GM19099 (cell line): ENCODE results near the gene EDAR.

Experiments
- POLR2A ChIP-seq: IDR thresholded peaks from 3 replicates; pipeline ENCODE4 v1.6.1; 2011; ENCODE audit warnings: low read depth; ENCODE audit not compliant: insufficient read length; ENCODE audit errors: extremely low read depth

EDAR gene

DNA sequence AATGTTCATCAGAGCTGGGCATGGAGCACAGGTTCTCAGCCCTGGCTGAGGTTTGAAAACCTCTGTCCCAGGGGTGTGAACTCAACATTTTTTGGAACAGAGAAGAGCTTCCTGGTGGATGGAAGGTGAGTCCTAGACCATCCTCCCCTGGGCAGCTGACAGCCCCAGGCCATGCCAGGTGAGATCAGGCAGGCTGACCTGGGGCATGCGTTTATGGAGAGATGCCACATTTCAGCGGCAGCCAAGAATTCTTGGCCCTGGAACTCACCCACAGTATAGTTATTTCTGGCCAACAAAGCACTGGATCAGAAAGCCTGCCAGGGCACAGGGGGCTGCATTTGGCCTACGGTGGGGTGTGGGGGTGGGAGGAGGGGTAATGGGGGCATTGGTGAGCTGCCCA, 83.8 kb downstream of the EDAR start:
- no peak for TF ChIP-seq POLR2A

DNA sequence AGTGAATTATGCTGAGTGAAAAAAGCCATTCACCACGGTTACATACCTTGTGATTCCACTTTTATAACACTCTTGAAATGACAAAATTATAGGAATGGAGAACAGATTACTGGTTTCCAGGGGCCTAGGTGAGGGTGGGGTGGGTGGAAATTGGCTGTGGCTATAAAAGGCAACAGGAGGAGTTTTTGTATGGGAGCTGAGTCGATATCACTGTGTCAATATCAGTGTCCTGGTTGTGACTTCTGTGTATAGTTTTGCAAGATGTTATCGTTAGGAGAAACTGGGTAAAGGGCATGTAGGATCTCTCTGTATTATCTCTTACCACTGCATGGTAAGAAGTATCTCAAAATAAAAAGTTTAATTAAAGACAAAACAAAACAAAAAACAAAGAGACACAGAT, 84.3 kb downstream of the EDAR start:
- no peak for TF ChIP-seq POLR2A

DNA sequence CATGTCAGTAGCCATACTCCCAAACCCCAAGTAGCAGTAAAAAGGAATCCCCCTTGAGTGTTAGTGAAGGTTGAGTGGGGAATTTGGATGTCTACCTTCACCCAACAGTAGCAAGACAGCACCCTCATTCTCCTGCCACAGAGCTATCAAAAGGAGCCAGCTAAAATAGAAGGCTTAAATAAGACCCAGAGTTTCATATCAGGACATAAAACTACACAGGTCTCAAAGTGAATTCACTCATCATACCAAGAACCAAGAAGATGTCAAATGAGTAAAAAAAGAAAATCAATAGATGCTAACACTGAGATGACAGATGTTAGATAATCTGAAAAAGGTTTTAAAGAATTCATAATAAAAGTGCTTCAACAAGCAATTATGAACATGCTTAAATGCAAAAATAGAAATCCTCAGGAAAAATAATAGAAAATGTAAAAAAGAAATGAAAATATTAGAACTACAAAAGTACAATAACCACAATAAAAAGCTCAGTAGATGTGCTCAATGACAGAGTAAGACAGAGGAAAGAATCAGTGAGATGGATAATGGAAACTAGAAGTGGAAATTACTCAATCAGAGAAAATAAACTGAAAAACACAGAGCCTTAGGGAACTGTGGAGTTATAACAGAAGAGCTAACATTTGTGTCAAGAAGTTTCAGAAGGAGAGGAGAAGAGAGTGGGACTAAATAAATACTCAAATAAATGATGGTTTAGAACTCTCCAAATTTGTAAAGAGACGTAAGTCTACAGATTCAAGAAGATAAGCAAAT, 90.5 kb downstream of the EDAR start:
- no peak for TF ChIP-seq POLR2A

GRCh38 chr2:108896741-108897140, 92.3 kb downstream of the EDAR start:
- no peak for TF ChIP-seq POLR2A

GRCh38 chr2:108895188-108895587, 93.8 kb downstream of the EDAR start:
- TF ChIP-seq POLR2A, result no peak

DNA sequence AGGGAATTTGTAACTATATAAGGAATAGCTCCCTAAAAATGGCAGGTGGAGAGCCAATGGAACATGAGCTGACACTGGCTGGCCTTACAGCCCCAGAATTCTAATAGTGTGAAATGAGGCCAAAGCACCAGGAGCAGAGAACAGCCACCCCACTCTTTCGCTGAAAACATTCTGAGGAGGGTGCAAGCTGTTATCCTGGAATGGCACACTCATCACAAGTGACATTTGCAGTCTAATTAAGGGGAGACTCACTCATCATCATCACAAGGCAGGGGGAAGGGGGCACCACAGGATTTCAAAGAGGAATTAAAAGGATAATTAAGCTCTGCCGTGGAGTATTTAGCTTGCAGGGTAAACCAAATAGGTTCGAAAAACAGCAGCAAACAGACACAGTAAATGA, 94.3 kb downstream of the EDAR start:
- no peak for TF ChIP-seq POLR2A

DNA sequence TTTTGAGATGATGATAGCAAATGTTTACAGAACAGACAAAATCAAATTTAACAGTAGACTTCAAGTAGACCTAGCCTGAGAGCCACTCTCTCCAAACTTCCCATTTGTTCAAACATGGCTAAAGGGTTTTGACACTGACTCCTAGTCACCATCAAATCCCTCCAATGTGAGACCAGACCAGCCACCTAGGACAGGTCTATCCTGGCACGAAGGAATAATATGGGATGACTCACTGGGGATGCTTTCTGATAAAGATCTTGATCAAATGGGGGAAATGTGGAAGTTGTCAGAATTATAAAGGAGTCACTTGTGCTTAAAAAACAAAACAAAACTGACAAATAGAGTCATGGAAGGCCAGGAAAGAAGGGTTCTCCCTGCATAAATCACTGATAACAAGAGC, 95.7 kb downstream of the EDAR start:
- TF ChIP-seq POLR2A, result no peak

- no peak for TF ChIP-seq POLR2A
These were observed 99.1 kb downstream of the EDAR start for GRCh38 chr2:108889907-108890306.

DNA sequence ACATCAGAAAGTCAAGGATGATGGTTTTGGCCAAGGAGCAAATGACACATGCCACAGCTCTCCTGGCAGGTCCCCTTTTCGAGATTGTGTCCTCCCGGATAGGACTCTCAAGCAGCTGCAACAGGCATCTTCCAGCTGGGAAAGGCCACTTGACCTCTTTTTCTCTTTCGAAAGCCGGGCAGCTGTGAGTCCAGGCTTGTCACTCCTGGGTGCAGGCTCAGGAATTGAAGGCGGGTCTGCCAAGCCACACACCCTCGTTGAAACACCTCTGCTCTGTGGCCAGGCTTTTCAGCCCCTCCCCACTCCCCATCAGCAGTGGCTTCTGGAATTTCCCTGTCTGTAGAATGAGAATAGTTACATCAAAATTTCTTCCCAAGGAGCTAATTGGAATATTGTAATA, 104.4 kb downstream of the EDAR start:
- TF ChIP-seq POLR2A, result no peak

DNA sequence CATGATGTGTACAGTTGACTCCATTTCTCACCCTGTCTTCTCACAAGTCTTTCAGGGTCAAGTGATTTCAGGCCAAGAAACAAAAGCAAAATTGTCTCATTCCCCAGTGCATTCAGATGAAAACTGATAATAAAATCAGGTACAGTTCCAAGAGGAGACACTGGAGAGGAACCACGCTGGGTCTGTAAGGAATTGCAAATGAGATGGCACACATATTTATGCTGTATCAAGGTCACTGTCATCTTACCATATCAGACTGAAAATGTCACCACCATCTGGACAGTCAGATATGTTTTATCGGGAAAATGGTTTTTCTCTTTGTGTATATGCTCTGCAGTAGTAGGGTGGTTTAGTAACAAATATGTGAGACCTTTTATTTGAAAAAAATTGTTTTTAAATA, 110.7 kb downstream of the EDAR start:
- TF ChIP-seq POLR2A, result no peak

GRCh38 chr2:108877506-108877905, 111.5 kb downstream of the EDAR start:
- TF ChIP-seq POLR2A, result no peak

- no peak for TF ChIP-seq POLR2A
These were observed 118.9 kb downstream of the EDAR start for GRCh38 chr2:108870069-108870644.

- no peak for TF ChIP-seq POLR2A
These were observed 119.5 kb downstream of the EDAR start for GRCh38 chr2:108869542-108869941.

- no peak for TF ChIP-seq POLR2A
These were observed 120.1 kb downstream of the EDAR start for GRCh38 chr2:108868911-108869310.

DNA sequence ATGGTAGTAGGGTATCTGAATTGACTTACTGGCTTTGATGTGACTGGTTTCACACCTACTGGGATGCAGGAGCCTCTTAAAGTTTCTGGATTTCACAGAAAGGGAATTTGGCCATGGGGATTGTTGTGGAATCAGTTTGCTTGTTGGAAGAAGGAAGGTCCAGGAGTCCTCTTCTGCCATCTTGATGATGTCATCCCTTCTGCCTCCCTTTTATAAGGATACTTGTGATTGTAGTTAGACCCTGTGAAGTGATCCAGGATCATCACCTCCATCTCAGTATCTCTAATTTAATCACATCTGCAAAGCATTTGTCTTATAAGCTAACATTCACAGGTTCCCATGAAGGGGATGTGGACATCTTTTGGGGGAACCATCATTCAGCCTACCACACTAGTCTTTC, 123.0 kb downstream of the EDAR start:
- TF ChIP-seq POLR2A, result no peak

DNA sequence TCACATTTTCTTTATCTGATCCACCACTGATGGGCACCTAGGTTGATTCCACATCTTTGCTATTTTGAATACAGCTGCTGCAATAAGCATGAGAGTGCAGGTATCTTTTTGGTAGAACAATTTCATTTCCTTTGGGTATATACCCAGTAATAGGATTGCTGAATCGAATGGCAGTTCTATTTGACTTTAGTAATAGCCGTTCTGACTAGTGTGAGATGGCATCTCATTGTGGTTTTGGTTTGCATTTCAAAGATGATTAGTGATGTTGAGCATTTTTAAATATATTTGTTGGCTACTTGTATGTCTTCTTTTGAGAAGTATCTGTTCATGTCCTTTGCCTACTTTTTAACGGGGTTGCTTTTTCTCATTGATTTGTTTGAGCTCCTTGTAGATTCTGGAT, 130.1 kb downstream of the EDAR start:
- no peak for TF ChIP-seq POLR2A

DNA sequence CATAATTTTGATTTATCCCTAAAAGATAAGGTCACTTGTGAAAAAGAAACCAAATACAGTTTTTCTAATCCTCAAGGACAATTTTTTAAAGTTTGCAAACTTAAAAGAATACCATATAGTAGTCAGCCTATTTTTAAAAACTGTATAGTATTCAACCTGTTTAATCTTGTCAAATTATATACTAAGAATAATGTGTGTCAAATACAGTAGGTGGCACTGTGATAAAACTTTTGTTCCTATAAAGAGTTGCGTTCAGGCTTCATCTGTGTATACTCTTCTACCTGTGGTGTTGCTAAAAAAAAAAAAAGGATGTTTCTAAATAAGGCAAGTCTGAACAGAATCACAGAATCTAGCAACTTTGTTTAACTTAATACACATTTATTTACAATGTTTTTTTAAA, 133.8 kb downstream of the EDAR start:
- TF ChIP-seq POLR2A, result no peak

DNA sequence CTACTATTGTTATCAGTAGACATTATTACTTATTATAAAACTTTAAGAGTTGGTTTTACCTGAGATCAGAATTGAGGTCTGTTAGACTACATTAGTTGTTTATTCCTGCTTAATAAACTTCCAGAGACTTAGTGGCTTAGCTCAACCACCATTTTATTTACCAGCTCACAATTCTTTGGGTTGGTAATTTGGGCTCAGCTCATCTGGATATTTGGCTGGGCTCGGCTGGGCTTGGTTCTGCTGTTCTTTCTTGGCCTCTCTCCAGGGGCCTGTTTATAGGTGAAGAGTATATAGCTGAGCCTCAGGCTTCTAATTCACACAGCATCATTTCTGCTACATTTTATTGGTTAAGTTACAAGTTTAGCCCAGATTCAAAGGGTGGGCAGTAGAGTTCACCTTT, 134.5 kb downstream of the EDAR start:
- no peak for TF ChIP-seq POLR2A

DNA sequence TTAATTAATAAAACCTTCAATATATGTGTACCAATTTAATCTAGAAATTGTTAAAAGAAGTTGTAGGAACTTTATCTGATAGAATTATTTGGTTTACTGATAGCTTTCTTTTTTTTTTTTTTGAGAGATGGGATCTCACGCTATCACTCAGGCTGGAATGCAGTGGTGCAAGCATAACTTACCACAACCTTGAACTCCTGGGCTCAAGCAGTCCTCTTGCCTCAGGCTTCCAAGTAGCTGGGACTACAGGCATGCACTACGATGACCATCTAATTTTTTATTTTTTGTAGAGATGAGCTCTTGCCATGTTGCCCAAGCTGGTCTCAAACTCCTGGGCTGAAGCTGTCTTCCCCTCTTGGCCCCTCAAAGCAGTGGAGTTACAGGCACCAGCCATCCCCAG, 135.6 kb downstream of the EDAR start:
- no peak for TF ChIP-seq POLR2A
